SKM-1 treated with dmso at 0.1 percent for 144 hours (cell line): ENCODE measurements around the gene NAGLU.
A peak's percentile ranks its signal among the peaks of the same experiment; 100 is the strongest.

Experiments
- DNase-seq: peaks from one replicate; lab custom pipeline; 2025; ENCODE audit not compliant: unreplicated experiment; lab: John Stamatoyannopoulos, UW

The NAGLU gene

DNA sequence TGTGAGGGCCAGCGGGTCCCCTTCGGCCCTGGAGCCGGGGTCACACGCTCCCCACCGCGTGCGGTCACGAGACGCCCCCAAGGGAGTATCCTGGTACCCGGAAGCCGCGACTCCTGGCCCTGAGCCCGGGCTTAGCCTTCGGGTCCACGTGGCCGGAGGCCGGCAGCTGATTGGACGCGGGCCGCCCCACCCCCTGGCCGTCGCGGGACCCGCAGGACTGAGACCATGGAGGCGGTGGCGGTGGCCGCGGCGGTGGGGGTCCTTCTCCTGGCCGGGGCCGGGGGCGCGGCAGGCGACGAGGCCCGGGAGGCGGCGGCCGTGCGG is at the start of gene NAGLU:
Gene NAGLU (plus strand): TSS at position 194 of the 324 bp plus-strand sequence. CDS start 32 bp downstream, at position 226.
- DNase-seq = peak; percentile 83

DNA sequence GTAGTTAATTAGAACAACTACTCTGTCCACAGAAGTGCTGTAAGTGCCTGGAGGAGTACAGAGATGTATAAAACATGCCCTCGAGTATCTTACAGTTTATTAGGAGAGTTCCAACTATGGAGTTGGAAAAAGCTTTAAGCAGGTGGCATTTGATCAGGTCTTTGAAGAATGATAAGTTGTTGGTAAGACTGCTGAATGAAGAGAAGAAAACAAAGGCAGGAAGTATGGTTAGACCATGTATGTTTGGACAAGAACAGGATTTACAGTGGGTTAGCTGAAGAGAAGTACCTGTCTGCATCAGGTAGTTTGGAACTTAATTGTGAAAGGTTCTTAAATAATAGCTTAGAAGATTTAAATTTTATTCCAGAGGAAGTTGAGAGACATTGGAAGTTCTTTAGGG is 48.0 kb upstream of the NAGLU start:
- no peak for DNase-seq

DNA sequence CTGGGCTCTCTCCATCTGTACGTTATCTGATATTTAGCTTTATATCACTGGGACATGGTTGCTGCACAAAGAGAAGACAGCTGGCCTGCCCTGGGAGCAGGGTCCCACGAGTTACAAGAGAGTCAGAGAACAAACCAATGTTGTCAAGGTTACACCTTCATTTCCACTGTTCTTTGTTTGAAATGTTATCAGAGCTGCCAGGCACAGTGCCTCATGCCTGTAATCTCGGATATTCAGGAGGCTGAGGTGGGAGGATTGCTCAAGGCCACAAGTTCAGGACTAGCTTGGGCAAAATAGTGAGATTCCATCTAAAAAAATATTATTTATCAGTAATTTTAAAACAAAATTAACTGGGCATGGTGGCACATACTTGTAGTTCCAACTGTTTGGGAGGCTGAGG is 42.7 kb upstream of the NAGLU start:
- no peak for DNase-seq

DNA sequence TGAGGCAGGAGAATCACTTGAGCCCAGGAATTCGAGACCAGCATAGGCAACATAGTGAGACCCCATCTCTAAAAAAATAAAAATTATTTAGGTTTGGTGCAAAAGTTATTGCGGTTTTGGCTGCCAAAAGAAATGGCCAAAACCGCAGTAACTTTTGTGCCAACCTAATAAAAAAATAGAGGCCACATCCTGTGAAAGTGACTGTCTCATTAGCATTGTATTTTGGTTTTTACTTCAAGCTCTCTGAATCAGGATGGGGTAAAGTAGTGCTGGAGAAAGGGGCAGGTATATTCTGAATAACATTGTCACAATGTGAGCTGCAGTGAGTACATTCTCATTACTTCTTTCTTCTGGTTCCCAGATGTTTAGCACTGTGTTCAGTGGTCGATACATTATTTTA is 41.4 kb upstream of the NAGLU start:
- DNase-seq = no peak

DNA sequence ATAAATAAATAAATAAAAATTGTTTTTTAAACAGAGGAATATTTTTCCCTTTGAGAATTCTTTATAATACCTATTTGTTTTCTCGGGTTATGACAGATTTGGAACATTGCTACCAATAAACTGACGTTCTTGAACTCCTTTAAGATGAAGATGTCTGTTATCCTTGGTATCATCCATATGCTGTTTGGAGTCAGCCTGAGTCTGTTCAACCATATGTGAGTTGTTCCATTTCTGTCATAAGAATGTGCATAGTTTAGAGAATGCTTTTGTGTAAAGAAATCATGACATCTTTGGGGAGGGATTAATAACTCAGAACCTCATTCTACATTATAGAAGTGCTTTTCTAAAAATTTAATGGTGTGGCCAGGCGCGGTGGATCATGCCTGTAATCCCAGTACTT is 37.2 kb upstream of the NAGLU start:
- DNase-seq = no peak

DNA sequence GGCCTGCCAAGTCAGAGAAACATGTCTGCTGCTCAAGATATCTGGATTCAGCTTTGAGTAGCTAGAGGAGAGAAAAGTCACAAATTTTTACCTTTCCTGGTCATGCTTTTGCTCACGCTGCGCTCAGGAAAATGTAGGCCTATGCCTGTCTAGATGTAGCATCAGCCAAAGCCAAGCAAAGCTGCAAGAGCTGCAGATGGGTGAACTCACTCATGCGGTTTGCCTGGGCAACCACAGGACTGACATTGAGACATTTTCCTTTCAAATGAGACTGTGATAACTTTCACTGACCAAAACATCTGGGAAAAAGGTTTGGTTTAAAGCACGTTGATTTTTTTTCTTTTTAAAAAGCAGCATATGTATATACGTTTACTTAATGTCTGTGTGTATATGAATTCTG is 34.0 kb upstream of the NAGLU start:
- DNase-seq = no peak

DNA sequence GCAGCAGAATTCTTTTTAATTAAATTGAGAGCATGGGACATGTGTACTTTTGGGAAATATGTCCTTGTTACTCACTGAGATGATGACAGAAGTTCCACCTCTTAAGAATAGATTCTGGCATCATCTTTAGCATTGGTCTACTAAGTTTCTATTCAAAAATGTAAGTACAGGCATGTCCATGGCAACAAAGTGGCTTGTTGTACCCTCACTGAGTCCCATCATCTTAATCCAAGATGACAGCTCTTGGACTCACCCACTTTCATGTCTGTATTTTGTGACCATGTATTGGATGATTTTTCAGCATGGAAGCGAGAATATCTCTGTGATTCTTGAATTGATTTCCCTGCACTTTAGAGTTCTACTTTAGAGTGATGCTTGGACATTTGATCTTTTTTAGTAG is 33.1 kb upstream of the NAGLU start:
- no peak for DNase-seq

DNA sequence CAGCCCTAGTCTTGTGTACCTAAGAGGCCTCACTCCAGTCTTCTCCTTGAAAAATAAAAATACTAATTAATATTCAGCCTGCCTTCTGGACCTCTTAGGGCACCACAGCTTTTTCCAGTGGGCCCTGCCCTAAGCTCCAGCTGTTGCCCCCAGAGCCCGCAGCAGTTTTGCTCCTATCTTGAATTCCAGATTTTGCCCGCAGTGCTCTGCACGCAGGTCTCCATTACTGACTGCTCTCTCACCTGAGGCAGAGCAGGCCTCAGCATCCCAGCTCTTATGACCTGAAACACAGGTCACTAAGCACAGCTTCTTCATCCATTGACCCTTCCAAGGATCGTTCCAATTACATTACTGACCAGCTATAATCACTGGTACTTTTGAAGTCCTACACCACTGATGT is 28.4 kb upstream of the NAGLU start:
- no peak for DNase-seq

DNA sequence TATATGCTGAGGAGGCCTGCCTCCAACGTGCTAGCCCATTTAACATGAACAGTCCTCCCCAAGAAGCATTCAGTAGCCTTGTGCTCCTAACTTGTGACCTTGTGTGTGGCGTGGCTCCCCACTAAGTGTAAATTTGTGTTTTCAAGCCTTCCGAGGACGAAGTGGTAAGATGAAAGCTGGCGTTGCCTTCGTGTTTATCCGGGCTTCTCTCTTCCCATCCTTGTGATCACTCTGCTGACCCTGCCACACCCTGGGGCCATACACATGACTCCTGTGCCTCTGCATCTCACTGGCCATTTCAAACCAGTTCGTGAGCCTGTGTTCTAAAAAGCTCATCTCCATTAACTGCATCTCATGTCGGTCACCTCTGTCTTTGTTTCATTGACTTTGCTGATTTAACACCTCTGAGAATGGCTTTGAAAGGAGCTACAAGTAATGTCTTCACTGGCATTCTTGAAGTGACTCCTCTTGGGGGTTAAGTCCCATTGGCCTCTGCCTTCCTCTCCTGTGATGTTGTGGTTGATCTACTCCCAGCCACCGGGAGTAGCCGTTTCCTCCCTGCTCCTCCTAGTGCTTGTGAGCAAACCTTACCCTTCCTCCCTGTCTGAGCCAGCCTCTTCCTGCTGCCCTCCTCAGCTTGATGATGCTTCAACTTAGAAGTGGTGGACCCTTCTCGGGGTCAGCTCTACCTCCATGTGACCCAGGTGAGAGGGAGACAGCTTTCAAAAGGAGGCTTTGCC is 27.4 kb upstream of the NAGLU start:
- DNase-seq = no peak

DNA sequence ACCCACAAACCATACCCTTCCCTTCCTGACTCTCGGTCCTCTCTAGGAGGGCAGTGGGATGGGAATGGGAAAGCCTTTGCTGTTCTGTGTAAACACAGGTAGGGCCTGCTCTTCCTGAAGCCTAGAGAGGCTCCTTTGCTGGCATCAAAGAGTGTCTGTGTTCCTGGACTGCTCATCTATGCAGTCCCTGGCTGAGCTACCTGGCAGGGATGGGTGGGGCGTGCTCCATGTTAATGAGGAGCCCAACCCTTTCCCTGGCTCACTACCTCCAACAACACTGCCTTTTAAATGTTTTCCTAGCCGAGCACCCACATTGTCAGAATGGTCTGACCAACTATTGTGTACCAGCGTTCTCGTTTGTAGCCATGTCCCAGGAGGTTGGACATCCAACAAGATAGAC is 26.6 kb upstream of the NAGLU start:
- DNase-seq = no peak

DNA sequence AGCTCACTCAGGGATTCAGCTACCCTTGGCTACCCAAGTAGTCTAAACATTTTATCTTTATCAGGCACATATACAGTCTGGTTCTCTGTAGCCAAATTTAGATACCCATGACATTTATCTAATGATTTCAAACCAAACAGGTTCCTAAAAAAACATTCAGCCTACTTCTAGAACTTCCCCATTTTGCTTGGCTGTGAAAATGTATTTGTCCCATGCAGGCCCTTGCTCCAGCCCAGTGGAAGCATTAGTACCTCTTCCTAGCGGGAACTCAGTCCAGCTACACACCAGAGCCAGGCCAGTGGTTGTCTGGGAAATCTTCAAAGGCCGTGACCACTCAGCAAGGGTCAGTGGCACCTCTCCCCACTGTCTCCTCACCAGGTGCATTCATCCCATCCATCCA is 26.2 kb upstream of the NAGLU start:
- peak; percentile 33 for DNase-seq

DNA sequence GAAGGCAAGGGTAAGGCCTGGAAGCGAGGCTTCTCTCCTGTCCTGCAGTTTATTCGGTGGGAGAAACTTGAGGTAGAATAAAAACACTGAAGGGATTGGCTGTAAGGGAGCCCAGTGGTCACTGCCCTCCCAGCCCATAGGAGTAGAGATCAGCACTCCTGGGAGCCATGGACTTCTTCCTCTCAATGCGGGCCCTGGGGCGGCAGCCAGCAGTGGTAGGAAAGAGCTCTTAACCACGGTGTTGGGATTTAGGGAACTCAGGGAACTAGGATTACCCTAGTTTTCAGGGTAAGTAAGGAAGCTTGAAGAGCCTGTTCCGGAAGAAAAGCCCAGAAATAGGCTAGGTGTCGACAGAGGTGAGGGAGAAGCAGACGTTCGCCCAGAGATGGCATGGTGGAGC is 23.8 kb upstream of the NAGLU start:
- no peak for DNase-seq

DNA sequence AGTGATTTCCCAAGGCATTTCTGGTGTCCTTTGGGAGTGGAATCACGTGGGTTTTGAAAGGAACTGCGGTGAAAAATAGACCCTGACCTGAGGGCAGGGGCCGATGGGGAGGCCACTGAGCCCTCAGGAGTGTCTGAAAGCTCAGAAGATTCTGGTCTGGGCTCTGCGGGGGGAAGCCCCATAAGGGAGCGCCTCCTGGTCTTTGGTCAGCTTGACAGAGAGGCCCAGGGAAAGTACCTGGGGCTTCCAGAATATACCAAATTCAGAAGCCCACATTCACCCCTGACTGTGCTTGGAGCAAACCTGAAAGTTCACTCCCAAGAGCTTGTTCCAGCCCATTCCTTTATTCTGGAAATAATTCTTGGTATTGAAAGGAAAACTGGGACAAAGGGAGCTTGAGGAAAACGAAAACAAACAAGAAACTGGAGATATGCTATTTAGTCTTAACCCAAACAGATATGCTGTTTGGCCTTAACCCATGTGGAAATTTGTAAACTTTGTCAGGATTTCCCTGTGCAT is 23.2 kb upstream of the NAGLU start:
- DNase-seq = no peak

DNA sequence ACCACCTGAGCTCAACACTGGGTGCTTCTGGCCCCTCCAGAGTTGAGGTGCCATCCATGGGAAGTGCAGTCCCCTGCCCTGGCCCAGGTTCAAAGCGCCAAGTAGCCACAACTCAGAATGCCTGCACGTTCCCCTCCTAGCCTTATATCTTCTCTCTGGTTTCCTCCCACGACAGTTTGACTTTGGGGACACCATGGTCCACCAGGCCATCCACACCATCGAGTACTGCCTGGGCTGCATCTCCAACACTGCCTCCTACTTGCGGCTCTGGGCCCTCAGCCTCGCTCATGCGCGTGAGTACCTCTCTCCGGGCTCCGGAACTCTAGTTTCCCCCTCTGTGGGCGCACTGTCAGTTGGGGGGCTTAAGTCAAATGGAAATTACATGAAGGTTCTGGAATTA is 22.4 kb upstream of the NAGLU start:
- no peak for DNase-seq

DNA sequence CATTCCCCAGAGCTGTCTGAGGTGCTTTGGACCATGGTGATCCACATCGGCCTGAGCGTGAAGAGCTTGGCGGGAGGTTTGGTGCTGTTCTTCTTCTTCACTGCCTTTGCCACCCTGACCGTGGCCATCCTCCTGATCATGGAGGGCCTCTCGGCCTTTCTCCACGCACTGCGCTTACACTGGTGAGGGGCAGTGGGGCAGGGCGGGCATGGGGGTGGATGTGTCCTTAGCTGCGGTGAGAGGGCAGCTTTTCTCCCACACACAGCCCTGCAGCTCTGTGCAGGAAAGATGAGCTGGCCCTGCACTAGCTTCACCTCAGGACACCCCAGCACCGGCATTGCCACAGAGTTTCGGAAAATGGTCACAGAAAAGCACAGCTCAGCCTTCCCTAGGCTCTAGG is 21.8 kb upstream of the NAGLU start:
- DNase-seq = no peak

DNA sequence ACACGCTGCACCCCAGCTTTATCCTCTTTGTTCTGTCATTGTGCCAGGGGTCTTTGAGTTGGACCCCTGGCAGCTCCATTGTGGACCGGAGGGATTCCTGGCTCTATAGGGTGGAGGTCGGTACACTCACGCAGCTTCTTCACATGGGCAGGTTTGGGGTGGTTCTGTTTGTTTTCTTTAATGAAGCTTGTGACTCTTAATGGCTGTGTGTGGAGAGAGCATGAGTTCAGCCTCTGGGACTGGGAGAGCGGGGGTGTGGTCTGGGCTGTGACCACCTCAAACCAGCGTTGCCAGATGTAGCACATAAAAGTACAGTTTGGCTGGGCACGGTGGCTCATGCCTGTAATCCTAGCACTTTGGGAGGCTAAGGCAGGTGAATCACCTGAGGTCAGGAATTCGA is 21.2 kb upstream of the NAGLU start:
- no peak for DNase-seq

DNA sequence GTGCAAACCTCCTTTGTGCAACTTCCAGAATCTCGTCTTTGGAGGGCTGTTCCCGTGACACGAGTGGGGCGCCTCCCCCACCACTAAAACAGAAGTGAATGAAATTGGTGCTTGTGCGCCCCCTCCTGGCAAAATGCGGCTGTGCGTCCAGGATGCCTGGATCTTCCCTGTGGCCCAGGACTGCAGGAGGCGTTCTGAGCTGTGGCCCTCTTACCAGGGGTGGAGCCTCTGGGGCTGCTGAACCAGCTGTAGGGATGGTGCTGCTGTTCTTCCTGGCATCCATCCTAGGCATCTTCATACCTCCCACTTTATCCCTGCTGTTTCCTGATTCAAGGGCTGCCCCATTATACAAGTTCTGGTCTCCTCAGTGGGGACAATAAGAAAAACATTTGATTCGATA is 18.5 kb upstream of the NAGLU start:
- peak; percentile 53 for DNase-seq

DNA sequence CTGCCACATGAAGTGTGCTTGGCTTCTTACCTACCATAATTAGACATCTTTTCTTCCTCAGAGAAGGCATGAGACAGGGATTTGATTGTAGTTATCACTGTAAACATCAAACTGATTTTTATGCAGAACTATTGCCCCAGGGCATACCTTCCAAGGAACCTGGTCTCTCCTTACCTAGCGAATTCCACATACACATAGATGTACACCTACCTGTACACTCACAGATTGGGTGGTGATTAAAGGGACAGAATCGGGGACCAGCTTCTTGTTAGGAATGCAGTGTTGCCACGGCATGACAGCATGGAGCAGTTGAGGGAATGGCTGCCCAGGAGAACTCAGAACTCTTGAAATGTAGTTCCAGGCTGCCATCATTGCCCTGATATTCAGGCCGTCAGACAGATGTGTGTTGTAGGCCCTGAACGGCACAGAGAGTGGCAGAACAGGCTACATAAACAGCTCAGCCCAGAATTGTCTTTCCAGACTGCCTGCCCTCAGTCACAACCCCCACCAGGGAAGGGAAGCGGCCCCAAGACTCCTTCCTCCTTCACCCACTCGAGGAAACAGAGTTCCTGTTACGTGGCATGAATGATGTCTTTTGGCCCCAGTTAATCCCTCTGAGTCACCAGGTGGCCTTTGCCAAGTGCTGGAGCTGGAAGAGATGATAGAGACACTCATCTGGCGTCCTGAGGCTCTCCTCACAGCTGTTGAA is 17.8 kb upstream of the NAGLU start:
- DNase-seq = peak; percentile 33

DNA sequence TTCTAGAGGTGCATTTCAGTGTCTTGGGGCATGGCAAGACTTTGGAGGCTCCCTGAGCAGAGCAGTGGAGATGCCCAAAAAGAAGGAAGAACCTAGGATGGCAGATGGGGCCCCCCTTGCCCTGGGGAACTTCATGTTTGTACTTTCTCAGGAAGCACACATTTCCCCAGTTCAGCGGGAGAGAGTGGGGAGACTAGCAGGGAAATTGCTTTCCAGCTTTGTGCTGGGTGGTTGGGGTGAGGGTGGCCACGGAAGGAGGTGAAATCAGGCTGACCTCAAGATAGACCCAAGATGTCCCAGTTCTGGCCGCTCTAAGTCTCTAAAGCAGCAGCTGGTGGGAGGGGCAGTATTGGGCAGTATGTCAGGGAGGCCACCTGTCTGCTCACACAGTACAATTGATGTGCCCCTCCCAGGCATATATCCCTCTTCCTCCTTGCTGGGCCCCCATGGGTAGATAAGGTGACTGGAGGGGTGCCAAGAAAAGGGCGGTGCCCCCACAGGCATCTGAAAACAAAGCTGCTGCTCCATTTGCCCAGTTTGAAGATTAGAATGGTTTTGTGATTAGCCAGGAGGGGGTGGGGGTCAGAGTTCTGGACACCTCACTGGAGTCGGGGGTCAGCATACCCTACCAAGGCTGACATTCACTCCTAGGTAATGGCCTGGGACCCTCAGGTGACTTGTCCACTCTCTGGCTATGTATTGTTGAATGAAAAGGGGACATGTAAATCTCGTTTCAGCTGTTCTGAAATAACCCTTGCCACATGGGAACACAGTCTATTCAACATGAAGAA is 17.1 kb upstream of the NAGLU start:
- DNase-seq = no peak

DNA sequence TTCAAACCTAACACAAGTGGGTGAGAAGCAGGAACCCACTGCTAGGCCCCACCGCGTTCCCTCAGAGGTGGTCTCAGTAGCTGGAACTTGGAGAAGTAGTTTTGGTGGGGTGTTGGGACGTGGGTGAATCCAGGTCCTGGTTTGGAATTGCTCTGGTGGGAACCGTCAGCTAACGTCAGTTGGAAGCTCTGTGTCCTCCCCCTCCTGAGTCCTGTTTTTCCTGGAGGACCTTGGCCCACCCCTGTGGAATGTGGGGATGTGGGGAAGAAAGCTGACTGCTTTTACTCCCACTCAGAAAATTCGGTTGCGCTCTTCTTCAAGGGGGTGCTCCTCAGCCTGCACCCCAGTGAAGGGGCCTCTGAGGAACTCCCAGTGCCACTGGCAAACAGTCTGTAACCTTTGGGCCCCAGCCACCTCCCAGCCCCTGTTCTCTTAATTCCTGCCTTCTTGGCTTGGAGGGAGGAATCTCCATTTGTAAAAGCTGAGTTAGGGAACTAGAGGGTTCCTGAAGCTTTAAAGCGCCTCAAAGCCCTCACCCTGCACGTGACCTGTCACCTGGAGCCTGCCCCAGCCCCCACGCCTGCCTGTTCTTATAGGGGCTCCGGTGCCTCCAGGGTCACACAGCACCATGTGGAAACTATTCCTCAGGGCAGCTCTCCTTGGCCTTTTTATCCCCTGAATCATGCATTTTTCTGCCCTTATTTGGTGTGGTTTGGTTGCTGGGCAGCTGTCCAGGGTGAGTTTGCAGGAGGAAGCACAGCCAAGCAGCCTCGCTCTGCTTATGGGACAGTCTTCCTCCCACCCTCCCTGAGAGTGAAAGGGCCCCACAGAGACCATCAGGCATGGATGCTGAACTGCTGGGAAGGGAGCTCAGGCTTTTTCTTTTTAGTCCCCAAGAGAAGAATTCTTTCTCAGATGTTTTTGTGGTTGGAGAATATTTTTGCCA is 16.2 kb upstream of the NAGLU start:
- DNase-seq = peak; percentile 16

DNA sequence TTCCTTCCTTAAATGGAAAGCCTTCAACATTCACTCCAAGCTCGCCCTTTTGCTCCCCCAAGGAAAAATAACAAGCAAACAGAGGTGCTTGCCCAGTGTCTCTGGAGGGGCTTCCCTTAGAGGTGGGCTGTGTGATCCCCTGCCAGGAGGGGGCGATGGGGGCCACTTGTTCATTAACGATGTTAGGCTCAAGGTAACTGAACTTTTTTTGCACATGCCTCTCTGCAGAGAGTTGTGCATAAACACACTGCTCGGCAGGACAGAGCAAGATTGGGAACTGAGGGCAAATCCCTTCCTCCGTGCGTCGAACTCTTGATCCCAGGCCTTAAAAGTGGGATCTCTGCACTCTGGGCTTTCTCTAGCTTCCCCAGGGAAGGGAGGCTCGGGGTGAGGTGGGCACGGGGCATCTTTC is 15.5 kb upstream of the NAGLU start:
- DNase-seq = no peak
